GM12875 (cell line): Measurements from ENCODE around the gene PPP1CC.
A peak's percentile ranks its signal among the peaks of the same experiment; 100 is the strongest.

Experiments used
- H3K4me3 ChIP-seq: one replicate; pipeline ENCODE4 v1.5.1; 2011; ENCODE audit warnings: low read depth, low read length, control low read depth
- TF ChIP-seq, protein P1 (sequence below): IDR thresholded peaks from 2 replicates; pipeline ENCODE4 v1.5.1; 2011; ENCODE audit warnings: low read depth, mild to moderate bottlenecking, control low read depth, inconsistent platforms, low read length, moderate library complexity, borderline replicate concordance; ENCODE audit not compliant: insufficient read depth

PPP1CC gene

GRCh38 chr12:110742718-110743570 lies at the start of gene PPP1CC:
Gene PPP1CC (minus strand): TSS chr12:110742891. CDS start chr12:110742707, 184 bp downstream.
- H3K4me3 ChIP-seq = peak within 1 kb of the TSS; percentile 94
- TF ChIP-seq, protein P1, sequence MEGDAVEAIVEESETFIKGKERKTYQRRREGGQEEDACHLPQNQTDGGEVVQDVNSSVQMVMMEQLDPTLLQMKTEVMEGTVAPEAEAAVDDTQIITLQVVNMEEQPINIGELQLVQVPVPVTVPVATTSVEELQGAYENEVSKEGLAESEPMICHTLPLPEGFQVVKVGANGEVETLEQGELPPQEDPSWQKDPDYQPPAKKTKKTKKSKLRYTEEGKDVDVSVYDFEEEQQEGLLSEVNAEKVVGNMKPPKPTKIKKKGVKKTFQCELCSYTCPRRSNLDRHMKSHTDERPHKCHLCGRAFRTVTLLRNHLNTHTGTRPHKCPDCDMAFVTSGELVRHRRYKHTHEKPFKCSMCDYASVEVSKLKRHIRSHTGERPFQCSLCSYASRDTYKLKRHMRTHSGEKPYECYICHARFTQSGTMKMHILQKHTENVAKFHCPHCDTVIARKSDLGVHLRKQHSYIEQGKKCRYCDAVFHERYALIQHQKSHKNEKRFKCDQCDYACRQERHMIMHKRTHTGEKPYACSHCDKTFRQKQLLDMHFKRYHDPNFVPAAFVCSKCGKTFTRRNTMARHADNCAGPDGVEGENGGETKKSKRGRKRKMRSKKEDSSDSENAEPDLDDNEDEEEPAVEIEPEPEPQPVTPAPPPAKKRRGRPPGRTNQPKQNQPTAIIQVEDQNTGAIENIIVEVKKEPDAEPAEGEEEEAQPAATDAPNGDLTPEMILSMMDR = no peak

GRCh38 chr12:110791589-110791988 lies 48.9 kb upstream of the PPP1CC start:
- no peak overlapping the region for H3K4me3 ChIP-seq
- TF ChIP-seq, protein P1 = no peak

- TF ChIP-seq, protein P1 = no peak
These were observed 47.6 kb upstream of the PPP1CC start for GRCh38 chr12:110790301-110790700.

GRCh38 chr12:110786012-110786411 lies 43.3 kb upstream of the PPP1CC start:
- TF ChIP-seq, protein P1 = no peak
- no peak overlapping the region for H3K4me3 ChIP-seq

More at GRCh38 chr12:110790301-110790700, 47.6 kb upstream of the PPP1CC start:
- H3K4me3 ChIP-seq = no peak overlapping the region

GRCh38 chr12:110785240-110785639 lies 42.5 kb upstream of the PPP1CC start:
- TF ChIP-seq, protein P1 = no peak
- H3K4me3 ChIP-seq = no peak overlapping the region

DNA sequence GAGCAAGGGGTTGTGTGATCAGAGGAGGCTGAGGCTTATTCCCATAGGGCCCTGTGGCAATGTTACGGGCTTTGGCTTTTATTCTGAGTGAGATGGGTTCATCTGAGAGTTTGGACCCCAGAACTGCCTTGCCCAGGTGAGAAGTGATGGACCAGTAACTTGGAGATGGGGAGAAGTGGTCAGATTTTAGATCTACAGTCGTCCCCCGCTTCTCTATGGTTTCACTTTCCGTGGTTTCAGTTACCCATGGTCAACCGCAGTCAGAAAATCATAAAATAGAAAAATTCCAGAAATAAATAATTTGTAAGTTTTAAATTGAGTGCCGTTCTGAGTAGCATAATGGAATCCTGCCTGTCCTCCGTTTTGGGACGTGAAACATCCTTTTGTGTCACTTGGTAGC lies 40.2 kb upstream of the PPP1CC start:
- no peak overlapping the region for H3K4me3 ChIP-seq
- TF ChIP-seq, protein P1 = no peak

- TF ChIP-seq, protein P1 = no peak
- H3K4me3 ChIP-seq = no peak overlapping the region
These were observed 39.4 kb upstream of the PPP1CC start for GRCh38 chr12:110782094-110782493.
